MCF 10A (cell line): ENCODE results near the gene SERINC5. TPM values are rescaled to one million over a fixed set of nuclear protein-coding genes. Genes with fewer than 3 reads are reported as not detected.
"Not testable (repeated sequence)": the region's sequence is repeated elsewhere in the genome, so short reads cannot be mapped to it uniquely, and the experiment has no call there.

Experiments used
- BruUV-seq: library from RNA; stranded (reverse); fragments of 400-500 nt; replicated peaks from 2 replicates; lab custom pipeline; 2021; lab: Mats Ljungman, UMichigan
- CTCF ChIA-PET: fragments of 300-600 bp; sonication (Branson Sonifier 250); formaldehyde crosslinking; extraction: SDS; loops from one replicate; lab custom pipeline; 2021; ENCODE audit warnings: antibody characterized with exemption, inconsistent platforms; lab: Yijun Ruan, JAX
- POLR2A ChIA-PET: fragments of 300-600, 350-650 bp; sonication (Branson Sonifier 250); formaldehyde crosslinking; extraction: SDS; loops from one replicate; lab custom pipeline; 2020; ENCODE audit warnings: antibody characterized with exemption, inconsistent platforms; lab: Yijun Ruan, JAX
- DNase-seq: peaks from one replicate; pipeline ENCODE4 v3.0.0-alpha.2; 2018; ENCODE audit not compliant: unreplicated experiment
- H3K27ac Mint-ChIP-seq: one replicate; pipeline ENCODE4 v1.8.0; 2022; ENCODE audit warnings: mild to moderate bottlenecking, low read depth, mixed read lengths; ENCODE audit not compliant: unreplicated experiment
- H3K27me3 Mint-ChIP-seq: one replicate; pipeline ENCODE4 v1.8.0; 2022; ENCODE audit warnings: mixed read lengths; ENCODE audit not compliant: insufficient read depth, unreplicated experiment
- H3K36me3 Mint-ChIP-seq: one replicate; pipeline ENCODE4 v1.8.0; 2022; ENCODE audit warnings: mild to moderate bottlenecking, moderate library complexity, mixed read lengths; ENCODE audit not compliant: insufficient read depth, unreplicated experiment
- H3K4me1 Mint-ChIP-seq: one replicate; pipeline ENCODE4 v1.8.0; 2022; ENCODE audit warnings: mixed read lengths; ENCODE audit not compliant: insufficient read depth, unreplicated experiment
- H3K4me3 Mint-ChIP-seq: one replicate; pipeline ENCODE4 v1.8.0; 2022; ENCODE audit warnings: mild to moderate bottlenecking, moderate library complexity, mixed read lengths; ENCODE audit not compliant: unreplicated experiment
- H3K9me3 Mint-ChIP-seq: one replicate; pipeline ENCODE4 v1.8.0; 2022; ENCODE audit warnings: mixed read lengths; ENCODE audit not compliant: unreplicated experiment
- intact Hi-C: fragments of 100-400 bp; cut with micrococcal nuclease; formaldehyde crosslinking; loops from 2 replicates; pipeline ENCODE4 v1.14.1; 2022
- total RNA-seq: library from RNA; stranded (reverse); gene quantifications from 2 replicates; pipeline ENCODE4 v1.2.3, GENCODE V29; 2022
- TF ChIP-seq, protein P1 (sequence below): fragments of 200-600 bp; IDR thresholded peaks from one replicate; pipeline ENCODE4 v1.8.0; 2022; ENCODE audit warnings: antibody characterized with exemption, mild to moderate bottlenecking; ENCODE audit not compliant: unreplicated experiment

The SERINC5 gene
- total RNA-seq, 1 experiment from 2014 or later: 17.1 TPM

DNA sequence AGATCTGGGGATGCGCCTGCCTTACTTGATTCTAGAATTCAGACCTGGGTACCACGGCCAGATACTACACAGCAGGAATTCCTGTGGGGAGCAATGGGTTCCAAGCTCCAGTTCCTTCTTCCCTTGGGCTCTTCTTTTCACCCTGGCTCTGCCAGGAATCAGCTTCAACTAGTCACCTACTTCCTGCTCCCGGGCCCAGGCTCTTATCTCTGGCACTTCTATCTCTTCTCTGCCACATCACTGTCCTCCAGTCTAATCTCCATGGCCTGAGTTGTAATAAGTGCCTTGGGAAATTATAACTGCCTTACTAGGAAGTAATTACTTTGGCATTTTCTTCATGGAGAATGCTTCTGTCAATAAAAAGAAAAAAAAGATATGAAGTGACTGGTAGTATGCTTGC lies 26.2 kb upstream of the SERINC5 start:
- CTCF ChIA-PET: no interaction called here
- BruUV-seq: no TSS peak
- no peaks in the 10 kb centered on the region for H3K36me3 Mint-ChIP-seq
- POLR2A ChIA-PET: interaction anchor here (0.7 kb wide), 1 partner anchor 161 kb away, joined by 3 read pairs; no protein-coding TSS in a partner anchor
- intact Hi-C loops: no loop called here
- no peak overlapping the region for H3K27ac Mint-ChIP-seq
- H3K27me3 Mint-ChIP-seq: no peaks in the 10 kb centered on the region
- H3K4me3 Mint-ChIP-seq: no peak overlapping the region
- H3K4me1 Mint-ChIP-seq: no peaks in the 10 kb centered on the region
- TF ChIP-seq, protein P1, sequence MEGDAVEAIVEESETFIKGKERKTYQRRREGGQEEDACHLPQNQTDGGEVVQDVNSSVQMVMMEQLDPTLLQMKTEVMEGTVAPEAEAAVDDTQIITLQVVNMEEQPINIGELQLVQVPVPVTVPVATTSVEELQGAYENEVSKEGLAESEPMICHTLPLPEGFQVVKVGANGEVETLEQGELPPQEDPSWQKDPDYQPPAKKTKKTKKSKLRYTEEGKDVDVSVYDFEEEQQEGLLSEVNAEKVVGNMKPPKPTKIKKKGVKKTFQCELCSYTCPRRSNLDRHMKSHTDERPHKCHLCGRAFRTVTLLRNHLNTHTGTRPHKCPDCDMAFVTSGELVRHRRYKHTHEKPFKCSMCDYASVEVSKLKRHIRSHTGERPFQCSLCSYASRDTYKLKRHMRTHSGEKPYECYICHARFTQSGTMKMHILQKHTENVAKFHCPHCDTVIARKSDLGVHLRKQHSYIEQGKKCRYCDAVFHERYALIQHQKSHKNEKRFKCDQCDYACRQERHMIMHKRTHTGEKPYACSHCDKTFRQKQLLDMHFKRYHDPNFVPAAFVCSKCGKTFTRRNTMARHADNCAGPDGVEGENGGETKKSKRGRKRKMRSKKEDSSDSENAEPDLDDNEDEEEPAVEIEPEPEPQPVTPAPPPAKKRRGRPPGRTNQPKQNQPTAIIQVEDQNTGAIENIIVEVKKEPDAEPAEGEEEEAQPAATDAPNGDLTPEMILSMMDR: no peak
- DNase-seq: no peak
- H3K9me3 Mint-ChIP-seq: peaks cover 5% of the 10 kb centered on the region

DNA sequence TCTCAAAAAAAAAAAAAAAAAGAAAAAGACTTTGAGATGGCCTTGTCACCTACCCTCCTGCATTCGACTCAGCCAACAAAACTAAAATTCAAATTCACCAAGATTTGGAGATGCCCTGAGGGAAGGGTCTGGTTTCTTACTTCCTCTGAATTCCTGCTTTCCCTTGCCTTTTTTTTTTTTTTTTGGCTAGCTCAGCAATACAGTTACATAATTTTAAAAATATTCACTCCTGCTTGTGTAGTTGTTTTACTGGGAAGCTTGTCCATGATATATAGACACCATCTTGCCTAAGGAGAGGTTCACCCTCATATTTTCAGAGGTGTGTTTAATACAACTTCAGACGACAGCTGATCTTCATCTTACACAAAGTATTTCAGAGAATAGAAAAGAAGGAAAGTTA lies 21.3 kb upstream of the SERINC5 start:
- H3K36me3 Mint-ChIP-seq: no peaks in the 10 kb centered on the region
- no peaks in the 10 kb centered on the region for H3K4me1 Mint-ChIP-seq
- no peak overlapping the region for H3K27ac Mint-ChIP-seq
- intact Hi-C loops: no loop called here
- no peak for DNase-seq
- no peaks in the 10 kb centered on the region for H3K27me3 Mint-ChIP-seq
- no TSS peak for BruUV-seq
- TF ChIP-seq, protein P1: no peak
- CTCF ChIA-PET: interaction anchor here (0.7 to 0.8 kb wide), 2 partner anchors 118 to 185 kb away, joined by 3 read pairs; no protein-coding TSS in a partner anchor
- no peaks in the 10 kb centered on the region for H3K9me3 Mint-ChIP-seq
- no peak overlapping the region for H3K4me3 Mint-ChIP-seq
- POLR2A ChIA-PET: no interaction called here

DNA sequence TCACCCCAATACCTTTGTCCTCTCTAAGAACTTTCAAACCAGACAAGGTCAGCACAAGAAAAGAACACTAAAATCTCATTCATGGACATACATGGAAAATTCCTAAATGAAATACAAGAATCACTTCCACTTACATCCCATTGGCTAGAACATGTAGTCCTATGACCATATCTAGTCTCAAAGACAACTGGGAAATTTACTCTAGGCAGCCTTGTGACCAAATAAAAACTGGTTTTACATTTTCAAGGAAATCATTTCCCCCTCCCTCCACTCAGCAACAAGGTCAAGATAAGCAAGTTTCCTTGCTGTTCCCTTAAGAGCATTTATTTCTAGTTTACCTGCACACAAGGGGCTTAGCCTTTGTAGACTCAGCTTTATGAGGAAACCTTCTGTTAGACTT lies 20.3 kb upstream of the SERINC5 start:
- Mint-ChIP-seq H3K9me3 (no peaks in the 10 kb centered on the region), H3K36me3 (no peaks in the 10 kb centered on the region), H3K27me3 (no peaks in the 10 kb centered on the region), H3K27ac (no peak overlapping the region), H3K4me1 (no peaks in the 10 kb centered on the region), H3K4me3 (no peak overlapping the region)
- TF ChIP-seq, protein P1: no peak
- ChIA-PET CTCF (interaction anchor here (0.6 to 1.1 kb wide), 2 partner anchors 153 to 848 kb away, joined by 3 read pairs; no protein-coding TSS in a partner anchor), POLR2A (no interaction called here)
- intact Hi-C loops: no loop called here
- no peak for DNase-seq
- no TSS peak for BruUV-seq

DNA sequence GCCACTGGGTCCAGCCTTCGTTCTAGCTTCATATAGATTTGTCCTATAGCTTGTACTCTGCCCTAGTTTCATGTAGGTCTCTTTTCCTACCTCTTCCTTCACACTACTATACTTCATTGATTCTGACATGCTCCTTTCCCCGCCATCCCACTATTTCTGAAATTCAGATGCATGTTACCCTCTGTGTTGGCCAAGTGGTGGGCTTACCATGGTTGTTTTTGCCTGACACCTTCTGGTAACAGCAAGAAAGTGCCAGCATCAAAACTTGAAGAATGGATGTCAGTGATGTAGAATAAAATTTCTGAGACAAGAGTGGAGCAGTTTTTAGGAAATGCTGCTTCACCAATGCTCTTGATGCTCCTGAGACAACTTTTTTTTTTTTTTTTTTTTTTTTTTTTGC lies 19.5 kb upstream of the SERINC5 start:
- Mint-ChIP-seq H3K4me1 (no peaks in the 10 kb centered on the region), H3K9me3 (no peaks in the 10 kb centered on the region), H3K4me3 (no peak overlapping the region), H3K27ac (no peak overlapping the region), H3K27me3 (no peaks in the 10 kb centered on the region), H3K36me3 (no peaks in the 10 kb centered on the region)
- ChIA-PET CTCF (interaction anchor here (0.6 to 1.1 kb wide), 2 partner anchors 96 to 152 kb away, joined by 3 to 4 read pairs; no protein-coding TSS in a partner anchor), POLR2A (interaction anchor here (0.6 kb wide), 1 partner anchor 729 kb away, joined by 4 read pairs; no protein-coding TSS in a partner anchor)
- intact Hi-C loops: loop anchor here (1.0 kb wide), 1 partner anchor 184 kb away; no protein-coding TSS in a partner anchor
- peak; percentile 30 for DNase-seq
- no TSS peak for BruUV-seq
- TF ChIP-seq, protein P1: peak; percentile 19

DNA sequence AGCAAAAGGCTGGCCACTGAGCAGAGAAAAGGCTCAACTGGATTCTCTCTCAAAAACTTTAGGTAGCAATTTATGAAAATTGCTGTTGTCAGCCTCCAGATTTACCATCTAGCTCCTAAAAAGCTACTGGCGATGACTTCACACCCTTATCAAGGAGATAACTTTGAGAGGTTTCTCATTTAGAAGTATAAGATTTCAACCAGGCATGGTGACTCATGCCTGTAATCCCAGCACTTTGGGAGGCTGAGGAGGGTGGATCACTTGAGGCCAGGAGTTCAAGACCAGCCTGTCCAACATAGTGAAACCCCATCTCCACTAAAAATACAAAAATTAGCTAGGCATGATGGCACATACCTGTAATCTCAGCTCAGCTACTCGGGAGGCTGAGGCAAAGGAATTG lies 14.7 kb upstream of the SERINC5 start:
- POLR2A ChIA-PET, CTCF ChIA-PET, intact Hi-C loops, H3K4me1 Mint-ChIP-seq, DNase-seq, H3K27me3 Mint-ChIP-seq, H3K27ac Mint-ChIP-seq, H3K36me3 Mint-ChIP-seq, H3K9me3 Mint-ChIP-seq, H3K4me3 Mint-ChIP-seq, BruUV-seq: not testable (repeated sequence)
